GM23338 (cell line): ENCODE measurements around the gene PP2D1. TPM values are rescaled to one million over a fixed set of nuclear protein-coding genes. Genes with fewer than 3 reads are reported as not detected.

ENCODE experiments used
- ATAC-seq: fragments of 200-7000 bp; cut with Tn5 transposase; 3 replicates; pipeline ENCODE4 v1.9.1; 2020
- DNase-seq: peaks from one replicate; pipeline ENCODE4 v3.0.0-alpha.2; 2015; ENCODE audit warnings: low spot score
- H2AFZ ChIP-seq: fragments of 200-600 bp; sonication (generic); 2 replicates; pipeline ENCODE4 v1.8.0; 2016; ENCODE audit warnings: antibody characterized with exemption, mild to moderate bottlenecking, moderate library complexity
- H3F3A ChIP-seq: fragments of 200-600 bp; sonication (generic); replicated peaks from 2 replicates; pipeline ENCODE4 v1.8.0; 2017; ENCODE audit warnings: antibody characterized with exemption, mixed run types, low read depth
- H3K27ac ChIP-seq: fragments of 200-600 bp; sonication (generic); 2 replicates; pipeline ENCODE4 v1.6.1; 2016; ENCODE audit warnings: low read depth
- H3K27me3 ChIP-seq: fragments of 200-600 bp; sonication (generic); 2 replicates; pipeline ENCODE4 v1.8.0; 2016; ENCODE audit warnings: mild to moderate bottlenecking, mixed run types, moderate library complexity; ENCODE audit not compliant: insufficient read depth
- H3K36me3 ChIP-seq: fragments of 200-600 bp; sonication (generic); 2 replicates; pipeline ENCODE4 v1.8.0; 2016; ENCODE audit warnings: mild to moderate bottlenecking; ENCODE audit not compliant: insufficient read depth
- H3K4me1 ChIP-seq: fragments of 200-600 bp; sonication (generic); 2 replicates; pipeline ENCODE4 v1.8.0; 2016; ENCODE audit warnings: mild to moderate bottlenecking, moderate library complexity; ENCODE audit not compliant: insufficient read depth
- H3K4me2 ChIP-seq: fragments of 200-600 bp; sonication (generic); 2 replicates; pipeline ENCODE4 v1.7.1; 2017; ENCODE audit warnings: mixed run types
- H3K4me3 ChIP-seq: fragments of 200-600 bp; sonication (generic); 2 replicates; pipeline ENCODE4 v1.6.1; 2016; ENCODE audit warnings: mixed run types
- H3K79me2 ChIP-seq: fragments of 200-600 bp; sonication (generic); replicated peaks from 2 replicates; pipeline ENCODE4 v1.8.0; 2017; ENCODE audit warnings: mild to moderate bottlenecking; ENCODE audit not compliant: insufficient read depth
- H3K9me2 ChIP-seq: fragments of 200-600 bp; sonication (generic); 2 replicates; pipeline ENCODE4 v1.8.0; 2017; ENCODE audit not compliant: insufficient read depth
- H4K20me1 ChIP-seq: fragments of 200-600 bp; sonication (generic); replicated peaks from 2 replicates; pipeline ENCODE4 v1.8.0; 2017; ENCODE audit warnings: mild to moderate bottlenecking; ENCODE audit not compliant: insufficient read depth
- H3K27ac Mint-ChIP-seq: 2 replicates; pipeline ENCODE4 v1.8.0; 2020; ENCODE audit warnings: inconsistent platforms, mild to moderate bottlenecking, moderate library complexity, mixed read lengths
- H3K27me3 Mint-ChIP-seq: 3 replicates; pipeline ENCODE4 v1.8.0; 2022; ENCODE audit warnings: low read depth, mild to moderate bottlenecking, moderate library complexity, mixed read lengths, inconsistent platforms; ENCODE audit not compliant: insufficient read depth, poor library complexity
- H3K36me3 Mint-ChIP-seq: 3 replicates; pipeline ENCODE4 v1.8.0; 2021; ENCODE audit warnings: low read depth, mild to moderate bottlenecking, inconsistent platforms, moderate library complexity, mixed read lengths
- H3K4me1 Mint-ChIP-seq: 3 replicates; pipeline ENCODE4 v1.8.0; 2020; ENCODE audit warnings: mild to moderate bottlenecking, inconsistent platforms, mixed read lengths
- H3K4me3 Mint-ChIP-seq: 3 replicates; pipeline ENCODE4 v1.8.0; 2021; ENCODE audit warnings: moderate library complexity, mild to moderate bottlenecking, inconsistent platforms, mixed read lengths
- H3K9me3 Mint-ChIP-seq: 3 replicates; pipeline ENCODE4 v1.8.0; 2020; ENCODE audit warnings: moderate library complexity, mild to moderate bottlenecking, inconsistent platforms, mixed read lengths
- CTCF ChIP-seq, 2 experiments: fragments of 200-600 bp in 1 of 2; sonication (generic) in 1 of 2; conservative IDR thresholded peaks; 2 replicates each; pipeline versions ENCODE4 v1.5.1 to v1.6.1; 2016 to 2017; ENCODE audit warnings: antibody characterized with exemption in 2 of 2, low read depth in 2 of 2, mild to moderate bottlenecking in 2 of 2, moderate library complexity in 1 of 2
- ETS1 ChIP-seq: IDR thresholded peaks from 2 replicates; pipeline ENCODE4 v1.6.1; 2016; ENCODE audit warnings: antibody characterized with exemption
- EZH2 ChIP-seq: fragments of 200-600 bp; sonication (generic); IDR thresholded peaks from one replicate; pipeline ENCODE4 v1.8.0; 2017; ENCODE audit warnings: antibody characterized with exemption, mild to moderate bottlenecking, low read depth; ENCODE audit not compliant: unreplicated experiment
- POLR2AphosphoS5 ChIP-seq: IDR thresholded peaks from 2 replicates; pipeline ENCODE4 v1.6.1; 2016; ENCODE audit warnings: antibody characterized with exemption, low read depth
- ZNF462 ChIP-seq: fragments of 250-450 bp; sonication (Bioruptor Pico); IDR thresholded peaks from 2 replicates; pipeline ENCODE4 v1.5.0; 2020; ENCODE audit warnings: mild to moderate bottlenecking, moderate library complexity
- polyA plus RNA-seq: library from polyadenylated mRNA; unstranded; fragments of >200 nt; fragmentation: Nextera tagmentation; extraction: Ambion mirVana; gene quantifications from 2 replicates; pipeline ENCODE4 v1.2.1, GENCODE V29; 2016
- total RNA-seq: library from RNA; depleted of rRNA; stranded (reverse); fragments of >200 nt; shearing (Covaris generic); gene quantifications from 2 replicates; pipeline ENCODE4 v1.2.3, GENCODE V29; 2014

PP2D1 gene
- total and polyA plus RNA-seq, 2 experiments from 2014 or later = 0.40 TPM; not detected in 1

- no peak for TF ChIP-seq ZNF462 (CRISPR knock-in tag)
- no peak for TF ChIP-seq EZH2
- no peak for TF ChIP-seq POLR2AphosphoS5
Measured at GRCh38 chr3:20038699-20039465, 26.8 kb upstream of the PP2D1 start (continued).

GRCh38 chr3:20037255-20037996, 25.4 kb upstream of the PP2D1 start:
- Mint-ChIP-seq H3K4me1 (peaks cover 16% of the 10 kb centered on the region), H3K27ac (no peak overlapping the region), H3K9me3 (no peaks in the 10 kb centered on the region; the same call in 2 of the 3 replicates), H3K27me3 (peaks cover 19% of the 10 kb centered on the region), H3K36me3 (no peaks in the 10 kb centered on the region; the same call in 2 of the 3 replicates), H3K4me3 (no peak overlapping the region)
- Histone ChIP-seq H4K20me1 (no peaks in the 10 kb centered on the region; the same call in 1 of the 2 replicates), H3K27me3 (peaks cover 29% of the 10 kb centered on the region), H3K4me2 (no peak overlapping the region), H3K9me2 (no peaks in the 10 kb centered on the region), H3F3A (peaks cover 8% of the 10 kb centered on the region), H3K36me3 (no peaks in the 10 kb centered on the region), H3K27ac (no peak overlapping the region), H2AFZ (no peak overlapping the region), H3K79me2 (no peaks in the 10 kb centered on the region), H3K4me3 (no peak overlapping the region), H3K4me1 (peaks cover 14% of the 10 kb centered on the region)
- TF ChIP-seq ETS1 (no peak), CTCF (conservative IDR thresholded peaks at IDR 0.05; ENCODE audit: low read depth in 2 of 2) (0 out of 4 replicates have a peak, but pooled peaks have one; percentile 4 to 9)
- DNase-seq (no peak), ATAC-seq (no peak)
